DND-41 (cell line): ENCODE measurements around the gene ZC3H11A.

Experiments used
- EZH2 ChIP-seq: IDR thresholded peaks from 3 replicates; pipeline ENCODE4 v1.6.1; 2012; ENCODE audit warnings: borderline replicate concordance, low read depth, mild to moderate bottlenecking, moderate library complexity, low read length, inconsistent platforms; ENCODE audit not compliant: severe bottlenecking
- TF ChIP-seq, protein P1 (sequence below): IDR thresholded peaks from 2 replicates; pipeline ENCODE4 v1.5.1; 2012; ENCODE audit warnings: borderline replicate concordance, low read length, moderate library complexity, mild to moderate bottlenecking; ENCODE audit not compliant: poor library complexity, severe bottlenecking; ENCODE audit errors: extremely low read depth

- TF ChIP-seq, protein P1, sequence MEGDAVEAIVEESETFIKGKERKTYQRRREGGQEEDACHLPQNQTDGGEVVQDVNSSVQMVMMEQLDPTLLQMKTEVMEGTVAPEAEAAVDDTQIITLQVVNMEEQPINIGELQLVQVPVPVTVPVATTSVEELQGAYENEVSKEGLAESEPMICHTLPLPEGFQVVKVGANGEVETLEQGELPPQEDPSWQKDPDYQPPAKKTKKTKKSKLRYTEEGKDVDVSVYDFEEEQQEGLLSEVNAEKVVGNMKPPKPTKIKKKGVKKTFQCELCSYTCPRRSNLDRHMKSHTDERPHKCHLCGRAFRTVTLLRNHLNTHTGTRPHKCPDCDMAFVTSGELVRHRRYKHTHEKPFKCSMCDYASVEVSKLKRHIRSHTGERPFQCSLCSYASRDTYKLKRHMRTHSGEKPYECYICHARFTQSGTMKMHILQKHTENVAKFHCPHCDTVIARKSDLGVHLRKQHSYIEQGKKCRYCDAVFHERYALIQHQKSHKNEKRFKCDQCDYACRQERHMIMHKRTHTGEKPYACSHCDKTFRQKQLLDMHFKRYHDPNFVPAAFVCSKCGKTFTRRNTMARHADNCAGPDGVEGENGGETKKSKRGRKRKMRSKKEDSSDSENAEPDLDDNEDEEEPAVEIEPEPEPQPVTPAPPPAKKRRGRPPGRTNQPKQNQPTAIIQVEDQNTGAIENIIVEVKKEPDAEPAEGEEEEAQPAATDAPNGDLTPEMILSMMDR, result no peak
- no peak for TF ChIP-seq EZH2
Observed at GRCh38 chr1:203799157-203799556, 3.7 kb downstream of the ZC3H11A start.
